Hepatocyte (in vitro differentiated cells): ENCODE results near the gene NOSIP. TPM values are rescaled to one million over a fixed set of nuclear protein-coding genes. Genes with fewer than 3 reads are reported as not detected.

Source experiments
- DNase-seq: peaks from one replicate; pipeline ENCODE4 v3.0.0-alpha.2; 2016; ENCODE audit warnings: low spot score
- H2AFZ ChIP-seq: fragments of 200-600 bp; sonication (generic); 2 replicates; pipeline ENCODE4 v1.6.0; 2016; ENCODE audit warnings: antibody characterized with exemption, mild to moderate bottlenecking
- H3K27ac ChIP-seq: fragments of 200-600 bp; sonication (generic); 2 replicates; pipeline ENCODE4 v1.5.1; 2016; ENCODE audit warnings: mild to moderate bottlenecking
- H3K27me3 ChIP-seq: fragments of 200-600 bp; sonication (generic); 2 replicates; pipeline ENCODE4 v1.6.1; 2016
- H3K36me3 ChIP-seq: fragments of 200-600 bp; sonication (generic); replicated peaks from 2 replicates; pipeline ENCODE4 v1.5.1; 2016; ENCODE audit warnings: low read depth; ENCODE audit not compliant: insufficient read depth
- H3K4me1 ChIP-seq: fragments of 200-600 bp; sonication (generic); 2 replicates; pipeline ENCODE4 v1.5.1; 2016; ENCODE audit warnings: mild to moderate bottlenecking, moderate library complexity; ENCODE audit not compliant: insufficient read depth
- H3K4me2 ChIP-seq: fragments of 200-600 bp; sonication (generic); 2 replicates; pipeline ENCODE4 v1.6.0; 2016
- H3K4me3 ChIP-seq: fragments of 200-600 bp; sonication (generic); 2 replicates; pipeline ENCODE4 v1.5.1; 2016; ENCODE audit warnings: mild to moderate bottlenecking
- H3K79me2 ChIP-seq: fragments of 200-600 bp; sonication (generic); 2 replicates; pipeline ENCODE4 v1.6.0; 2017; ENCODE audit warnings: mild to moderate bottlenecking
- H3K9me2 ChIP-seq: fragments of 200-600 bp; sonication (generic); replicated peaks from 2 replicates; pipeline ENCODE4 v1.6.0; 2017; ENCODE audit warnings: mild to moderate bottlenecking; ENCODE audit not compliant: insufficient read depth
- H3K9me3 ChIP-seq: fragments of 200-600 bp; sonication (generic); 2 replicates; pipeline ENCODE4 v1.5.1; 2016; ENCODE audit warnings: low read depth, mild to moderate bottlenecking
- H4K20me1 ChIP-seq: fragments of 200-600 bp; sonication (generic); 2 replicates; pipeline ENCODE4 v1.6.0; 2016; ENCODE audit warnings: mild to moderate bottlenecking; ENCODE audit not compliant: insufficient read depth, poor library complexity, severe bottlenecking
- EZH2 ChIP-seq: fragments of 200-600 bp; sonication (generic); IDR thresholded peaks from 2 replicates; pipeline ENCODE4 v1.6.1; 2016; ENCODE audit warnings: antibody characterized with exemption, mild to moderate bottlenecking, borderline replicate concordance
- EZH2phosphoT487 ChIP-seq: fragments of 200-600 bp; sonication (generic); IDR thresholded peaks from one replicate; pipeline ENCODE4 v1.6.1; 2018; ENCODE audit warnings: antibody characterized with exemption, mild to moderate bottlenecking, low read depth, moderate library complexity; ENCODE audit not compliant: unreplicated experiment, severe bottlenecking
- WGBS: methylation state at CpG from one replicate; pipeline ENCODE4 v1.1.6; 2016; ENCODE audit warnings: low lambda C conversion rate; ENCODE audit errors: missing lambda C conversion rate; 5-methylcytosine and 5-hydroxymethylcytosine counted together
- polyA plus RNA-seq: library from polyadenylated mRNA; unstranded; fragments of >200 nt; fragmentation: Nextera tagmentation; extraction: Ambion mirVana; gene quantifications from 2 replicates; pipeline ENCODE4 v1.2.1, GENCODE V29; 2016
- total RNA-seq: library from RNA; depleted of rRNA; stranded (reverse); fragments of >200 nt; gene quantifications from 2 replicates; pipeline ENCODE4 v1.2.3, GENCODE V29; 2014
- TF ChIP-seq, protein P1 (sequence below): fragments of 200-600 bp; sonication (generic); IDR thresholded peaks from 2 replicates; pipeline ENCODE4 v1.5.1; 2016; ENCODE audit warnings: antibody characterized with exemption, mild to moderate bottlenecking; ENCODE audit not compliant: poor library complexity

NOSIP gene
- total and polyA plus RNA-seq, 2 experiments from 2014 or later, result 52.8 to 93.9 TPM

DNA sequence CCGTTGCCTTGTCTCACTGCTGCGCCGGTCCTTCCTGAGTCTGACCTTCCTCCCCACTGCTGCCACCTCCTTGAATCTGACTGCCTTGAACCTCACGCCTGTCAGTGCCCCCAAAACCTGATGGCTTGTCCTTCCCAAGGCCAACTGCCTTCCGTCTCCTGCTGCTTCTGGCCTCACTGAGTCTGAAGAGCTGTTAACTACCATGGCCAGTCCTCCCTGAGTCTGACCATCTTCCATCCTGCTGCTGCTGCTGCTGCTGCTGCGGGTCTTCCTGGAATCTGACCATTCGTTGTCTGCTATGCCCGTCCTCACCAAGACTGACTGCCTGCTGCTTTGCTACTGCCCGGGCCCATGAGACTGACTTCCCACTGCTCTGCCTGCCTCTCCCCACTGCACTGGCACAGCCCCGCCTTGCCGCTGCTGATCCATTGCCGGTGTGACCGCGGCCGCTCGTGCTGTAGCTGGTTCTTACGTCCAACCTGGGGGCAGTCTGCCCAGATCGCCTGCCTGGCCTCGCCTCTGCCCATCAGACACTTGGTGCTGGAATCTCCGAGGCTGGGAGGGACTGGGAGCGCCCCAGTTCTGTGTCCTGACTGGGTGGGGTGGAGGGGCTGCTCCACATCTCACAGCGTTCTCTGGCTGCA lies 55.4 kb downstream of the NOSIP start:
- 95% methylated on average over 22 of the region's 22 CpGs for WGBS

DNA sequence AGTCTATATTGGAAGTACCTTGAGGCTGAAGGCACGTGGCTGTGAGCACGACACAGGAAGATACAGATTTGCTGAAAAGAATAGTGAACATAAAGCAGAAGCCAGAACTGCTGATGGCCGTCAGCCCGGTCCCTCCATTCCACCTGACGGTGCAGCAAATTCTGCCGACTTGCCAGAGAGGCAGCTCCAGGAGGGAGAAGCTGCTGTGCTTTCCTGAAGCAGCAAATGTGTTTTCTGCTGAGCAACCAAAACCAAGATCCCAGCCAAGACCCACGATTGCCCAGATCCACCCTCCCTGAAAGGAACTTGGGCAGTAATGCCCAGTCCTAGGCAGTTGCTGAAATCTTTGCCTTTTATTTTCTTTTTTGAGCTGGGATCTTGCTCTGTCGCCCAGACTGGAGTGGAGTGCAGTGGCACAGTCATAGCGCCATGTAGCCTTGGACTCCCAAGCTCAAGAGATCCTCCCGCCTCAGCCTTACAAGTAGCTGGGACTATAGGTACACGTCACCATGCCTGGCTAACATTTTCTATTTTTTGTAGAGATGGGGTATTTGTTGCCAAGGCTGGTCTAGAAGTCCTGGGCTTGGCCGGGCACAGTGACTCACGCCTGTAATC lies 59.5 kb downstream of the NOSIP start:
- no peak overlapping the region for H3K27ac ChIP-seq
- peaks cover 5% of the 10 kb centered on the region for H3K4me1 ChIP-seq
- no peak overlapping the region for H3K4me2 ChIP-seq
- 91% methylated on average over 13 of the region's 13 CpGs for WGBS
- DNase-seq, result no peak
- no peak overlapping the region for H2AFZ ChIP-seq
- TF ChIP-seq EZH2phosphoT487, result no peak
- no peaks in the 10 kb centered on the region for H3K27me3 ChIP-seq
- H3K4me3 ChIP-seq, result no peak overlapping the region
- H3K9me3 ChIP-seq, result no peaks in the 10 kb centered on the region
- H3K36me3 ChIP-seq, result no peaks in the 10 kb centered on the region
- peaks cover 20% of the 10 kb centered on the region for H3K79me2 ChIP-seq
- no peaks in the 10 kb centered on the region for H4K20me1 ChIP-seq
- H3K9me2 ChIP-seq, result no peaks in the 10 kb centered on the region

More for the DNA sequence above, 55.4 kb downstream of the NOSIP start:
- no peak overlapping the region for H3K4me3 ChIP-seq
- DNase-seq, result no peak
- no peak overlapping the region for H3K27ac ChIP-seq
- H3K36me3 ChIP-seq, result no peaks in the 10 kb centered on the region
- H3K9me2 ChIP-seq, result no peaks in the 10 kb centered on the region
- no peaks in the 10 kb centered on the region for H3K27me3 ChIP-seq
- H2AFZ ChIP-seq, result no peak overlapping the region
- H3K9me3 ChIP-seq, result no peaks in the 10 kb centered on the region
- no peak overlapping the region for H3K4me2 ChIP-seq
- H3K79me2 ChIP-seq, result no peaks in the 10 kb centered on the region
- no peaks in the 10 kb centered on the region for H4K20me1 ChIP-seq
- TF ChIP-seq EZH2 (no peak), EZH2phosphoT487 (no peak)
- TF ChIP-seq, protein P1, sequence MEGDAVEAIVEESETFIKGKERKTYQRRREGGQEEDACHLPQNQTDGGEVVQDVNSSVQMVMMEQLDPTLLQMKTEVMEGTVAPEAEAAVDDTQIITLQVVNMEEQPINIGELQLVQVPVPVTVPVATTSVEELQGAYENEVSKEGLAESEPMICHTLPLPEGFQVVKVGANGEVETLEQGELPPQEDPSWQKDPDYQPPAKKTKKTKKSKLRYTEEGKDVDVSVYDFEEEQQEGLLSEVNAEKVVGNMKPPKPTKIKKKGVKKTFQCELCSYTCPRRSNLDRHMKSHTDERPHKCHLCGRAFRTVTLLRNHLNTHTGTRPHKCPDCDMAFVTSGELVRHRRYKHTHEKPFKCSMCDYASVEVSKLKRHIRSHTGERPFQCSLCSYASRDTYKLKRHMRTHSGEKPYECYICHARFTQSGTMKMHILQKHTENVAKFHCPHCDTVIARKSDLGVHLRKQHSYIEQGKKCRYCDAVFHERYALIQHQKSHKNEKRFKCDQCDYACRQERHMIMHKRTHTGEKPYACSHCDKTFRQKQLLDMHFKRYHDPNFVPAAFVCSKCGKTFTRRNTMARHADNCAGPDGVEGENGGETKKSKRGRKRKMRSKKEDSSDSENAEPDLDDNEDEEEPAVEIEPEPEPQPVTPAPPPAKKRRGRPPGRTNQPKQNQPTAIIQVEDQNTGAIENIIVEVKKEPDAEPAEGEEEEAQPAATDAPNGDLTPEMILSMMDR, result no peak
- no peaks in the 10 kb centered on the region for H3K4me1 ChIP-seq

DNA sequence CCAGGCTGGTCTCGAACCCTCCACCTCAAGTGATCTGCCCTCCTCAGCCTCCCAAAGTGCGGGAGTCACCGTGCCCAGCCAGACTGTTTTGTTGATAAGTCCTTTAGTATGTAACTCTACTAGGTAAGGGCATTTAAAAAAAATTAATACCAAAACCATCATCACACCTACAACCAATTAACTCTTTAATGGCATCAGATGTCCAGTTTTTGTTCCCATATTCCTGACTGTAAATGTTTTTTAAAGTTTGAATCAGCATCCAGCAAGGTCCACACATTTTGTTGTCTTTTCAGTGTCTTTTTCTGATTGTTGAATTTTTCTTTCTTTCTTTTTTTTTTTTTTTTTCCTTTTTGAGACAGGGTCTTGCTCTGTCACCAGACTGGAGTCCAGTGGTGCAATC lies 62.3 kb downstream of the NOSIP start:
- H3K79me2 ChIP-seq, result peaks cover 40% of the 10 kb centered on the region
- peaks cover 16% of the 10 kb centered on the region for H3K4me1 ChIP-seq
- H3K27me3 ChIP-seq, result no peaks in the 10 kb centered on the region
- H3K4me3 ChIP-seq, result no peak overlapping the region
- H3K9me3 ChIP-seq, result no peaks in the 10 kb centered on the region
- WGBS, result 91% methylated on average over 3 of the region's 3 CpGs
- no peak overlapping the region for H3K4me2 ChIP-seq
- no peak overlapping the region for H3K27ac ChIP-seq
- H3K9me2 ChIP-seq, result no peaks in the 10 kb centered on the region
- H3K36me3 ChIP-seq, result no peaks in the 10 kb centered on the region
- TF ChIP-seq EZH2phosphoT487, result no peak
- TF ChIP-seq, protein P1, result no peak
- no peak for TF ChIP-seq EZH2
- no peak for DNase-seq
- no peaks in the 10 kb centered on the region for H4K20me1 ChIP-seq
- H2AFZ ChIP-seq, result no peak overlapping the region

DNA sequence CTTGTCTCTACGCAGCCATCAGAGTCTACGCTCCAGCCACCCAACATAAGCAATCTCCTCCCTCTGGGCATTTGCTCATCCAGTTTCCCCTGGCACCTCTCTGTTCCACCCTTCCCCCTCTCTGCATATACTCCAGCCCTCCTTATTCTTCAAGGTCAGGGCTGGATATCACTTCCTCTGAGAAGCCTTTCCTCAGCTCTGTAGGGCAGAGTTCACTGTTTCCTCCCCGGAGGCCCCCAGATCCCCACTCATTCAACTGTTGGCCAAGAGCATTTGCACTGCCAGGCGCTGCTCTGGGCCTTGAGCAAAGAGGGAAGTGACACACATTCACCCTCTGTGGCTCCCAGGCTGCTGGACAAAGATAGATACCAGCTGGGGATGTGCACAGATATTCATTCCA lies 64.6 kb downstream of the NOSIP start:
- H3K27ac ChIP-seq, result peak overlapping the region; percentile 59
- H3K36me3 ChIP-seq, result no peaks in the 10 kb centered on the region
- no peak overlapping the region for H2AFZ ChIP-seq
- TF ChIP-seq EZH2 (no peak), EZH2phosphoT487 (no peak)
- TF ChIP-seq, protein P1, result no peak
- H3K79me2 ChIP-seq, result peaks cover 40% of the 10 kb centered on the region
- H3K9me3 ChIP-seq, result no peaks in the 10 kb centered on the region
- peak overlapping the region; percentile 96 for H3K4me2 ChIP-seq
- no peaks in the 10 kb centered on the region for H3K27me3 ChIP-seq
- no peaks in the 10 kb centered on the region for H3K9me2 ChIP-seq
- H3K4me3 ChIP-seq, result no peak overlapping the region
- peaks cover 27% of the 10 kb centered on the region for H3K4me1 ChIP-seq
- H4K20me1 ChIP-seq, result no peaks in the 10 kb centered on the region
- peak; percentile 64 for DNase-seq
- WGBS, result 74% methylated on average over 4 of the region's 4 CpGs
